Measurements from ENCODE around the gene CCDC177.

The CCDC177 gene

DNA sequence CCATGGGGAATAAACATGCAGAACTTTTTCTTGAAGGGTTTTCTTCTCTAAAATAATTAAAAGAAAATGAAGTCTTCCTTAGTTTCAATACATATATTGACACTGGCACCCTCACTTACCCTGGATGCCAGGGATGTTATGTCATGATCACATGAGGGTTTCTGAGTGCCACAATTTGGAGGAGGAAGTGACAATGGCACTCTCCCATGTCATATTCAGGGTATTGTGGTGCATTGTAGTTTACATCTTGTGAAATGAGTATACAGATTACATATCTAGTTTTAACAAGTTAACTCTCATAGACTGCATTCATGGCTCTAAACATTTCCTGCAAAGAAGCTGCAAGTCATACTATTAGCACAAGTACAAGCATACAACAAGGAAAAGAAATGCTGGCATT lies 37.7 kb downstream of the CCDC177 start:
- H3K27ac ChIP-seq, result no peak overlapping the region
- H3K9me3 ChIP-seq (ENCODE audit: low read depth, low read length), result no peaks in the 10 kb centered on the region
- H3K4me3 ChIP-seq, result no peak overlapping the region
- TF ChIP-seq POLR2AphosphoS5 (IDR thresholded peaks at IDR 0.05; ENCODE audit: borderline replicate concordance, low read depth, low read length) (no peak), EZH2 (IDR thresholded peaks at IDR 0.05) (no peak), FOXP2 (optimal IDR thresholded peaks at IDR 0.05; ENCODE audit: control extremely low read depth, extremely low read length, insufficient read depth) (no peak)
- no peak for DNase-seq (ENCODE audit: low read depth, low spot score)
- H3K9ac ChIP-seq (ENCODE audit: insufficient read length), result no peak overlapping the region
- H3K36me3 ChIP-seq (ENCODE audit: insufficient read depth, low read length), result no peaks in the 10 kb centered on the region

DNA sequence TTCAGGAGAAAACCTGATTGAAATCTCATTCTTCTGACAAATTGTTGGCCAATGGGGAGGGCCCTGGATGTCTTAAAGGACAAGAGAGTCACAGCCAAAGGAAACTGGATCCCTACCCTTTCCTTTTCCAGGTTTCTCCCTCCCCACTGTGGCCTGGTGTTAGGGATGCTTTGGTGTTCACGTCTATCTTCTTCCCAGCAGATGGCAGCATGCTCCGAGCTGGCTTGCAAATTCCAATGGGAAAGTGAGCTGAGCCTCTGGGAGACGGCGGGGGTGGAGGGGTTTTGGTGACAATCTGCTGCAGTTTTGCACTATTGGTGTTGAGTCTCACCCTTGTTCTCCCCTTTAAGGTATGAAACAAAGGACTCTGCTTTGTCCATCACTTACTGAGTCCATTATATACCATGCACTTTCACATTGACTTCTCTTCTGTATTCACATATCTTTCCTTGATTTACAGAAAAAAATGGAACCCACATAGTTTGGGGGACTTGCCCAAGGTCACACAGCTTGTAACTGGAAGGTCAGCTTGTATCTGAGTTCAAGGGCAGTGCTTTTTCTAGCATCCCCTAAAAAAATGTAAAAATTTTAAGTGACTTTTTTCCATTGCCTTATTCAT lies 39.3 kb downstream of the CCDC177 start:
- no peak for TF ChIP-seq POLR2AphosphoS5 (IDR thresholded peaks at IDR 0.05; ENCODE audit: borderline replicate concordance, low read depth, low read length)
- TF ChIP-seq FOXP2 (optimal IDR thresholded peaks at IDR 0.05; ENCODE audit: control extremely low read depth, extremely low read length, insufficient read depth), result no peak
- no peak for TF ChIP-seq EZH2 (IDR thresholded peaks at IDR 0.05)
- Histone ChIP-seq H3K36me3 (ENCODE audit: insufficient read depth, low read length) (no peaks in the 10 kb centered on the region), H3K4me3 (no peak overlapping the region), H3K27ac (no peak overlapping the region), H3K9ac (ENCODE audit: insufficient read length) (no peak overlapping the region), H3K9me3 (ENCODE audit: low read depth, low read length) (no peaks in the 10 kb centered on the region)
- no peak for DNase-seq (ENCODE audit: low read depth, low spot score)

DNA sequence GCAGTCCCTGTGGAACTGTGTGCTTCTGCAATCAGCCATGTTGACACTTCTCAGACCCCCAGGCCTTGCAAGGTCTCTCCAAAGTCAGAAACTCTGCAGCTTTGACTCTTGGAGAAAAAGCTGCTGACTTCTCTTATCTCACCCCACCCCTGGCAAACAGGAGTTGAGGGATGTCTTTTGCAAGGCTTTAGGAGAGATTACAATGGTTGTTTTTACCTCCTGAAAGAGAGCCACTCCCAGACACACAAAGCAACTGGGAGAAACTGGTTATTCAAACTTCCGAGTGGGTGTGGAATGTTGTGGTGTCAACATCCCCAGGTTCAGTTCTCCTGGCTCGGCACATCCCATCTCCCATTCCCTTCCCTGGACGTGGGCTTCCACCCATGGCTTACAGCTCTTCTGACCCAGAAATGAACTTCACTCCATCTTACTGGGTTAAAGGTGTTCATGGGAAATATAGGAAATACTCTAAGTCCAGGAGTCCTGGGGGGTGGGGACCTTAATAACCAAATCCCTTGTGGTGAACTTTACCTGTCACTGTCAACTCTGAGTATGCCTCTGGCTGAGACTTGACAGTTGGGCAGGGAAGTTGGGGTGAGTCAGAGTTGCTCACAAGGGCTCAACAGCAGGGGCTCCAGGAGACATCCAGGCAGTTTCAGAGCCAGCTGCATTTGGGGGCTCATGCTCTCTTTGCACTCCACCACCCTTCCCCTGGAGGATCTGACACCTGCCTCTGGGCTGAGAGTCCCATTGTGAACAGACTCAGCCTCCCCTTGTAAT lies 41.9 kb downstream of the CCDC177 start:
- H3K9me3 ChIP-seq (ENCODE audit: low read depth, low read length), result no peaks in the 10 kb centered on the region
- H3K27ac ChIP-seq, result no peak overlapping the region
- H3K4me3 ChIP-seq, result no peak overlapping the region
- no peaks in the 10 kb centered on the region for H3K36me3 ChIP-seq (ENCODE audit: insufficient read depth, low read length)
- DNase-seq (ENCODE audit: low read depth, low spot score), result no peak
- TF ChIP-seq POLR2AphosphoS5 (IDR thresholded peaks at IDR 0.05; ENCODE audit: borderline replicate concordance, low read depth, low read length) (no peak), FOXP2 (optimal IDR thresholded peaks at IDR 0.05; ENCODE audit: control extremely low read depth, extremely low read length, insufficient read depth) (no peak), EZH2 (IDR thresholded peaks at IDR 0.05) (no peak)
- no peak overlapping the region for H3K9ac ChIP-seq (ENCODE audit: insufficient read length)

DNA sequence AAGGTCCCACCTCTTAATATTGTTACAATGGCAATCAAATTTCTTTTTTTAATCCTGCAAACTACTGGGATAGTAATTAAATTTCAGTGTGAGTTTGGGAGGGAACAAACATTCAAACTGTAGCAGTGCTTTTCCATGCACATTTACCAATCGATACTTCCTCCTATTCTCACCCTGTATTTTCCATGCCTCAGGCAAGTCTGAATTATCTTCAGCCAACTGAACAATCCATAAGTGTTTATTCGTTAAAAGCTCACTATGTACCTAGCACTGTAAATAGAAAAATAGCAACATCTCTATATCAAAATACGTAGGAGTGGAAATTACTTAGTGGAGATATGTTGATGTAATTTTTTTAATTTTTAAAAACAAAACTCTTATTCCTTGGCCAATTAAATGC lies 43.5 kb downstream of the CCDC177 start:
- Histone ChIP-seq H3K27ac (no peak overlapping the region), H3K4me3 (no peak overlapping the region), H3K9me3 (ENCODE audit: low read depth, low read length) (no peaks in the 10 kb centered on the region), H3K36me3 (ENCODE audit: insufficient read depth, low read length) (no peaks in the 10 kb centered on the region), H3K9ac (ENCODE audit: insufficient read length) (no peak overlapping the region)
- TF ChIP-seq EZH2 (IDR thresholded peaks at IDR 0.05) (no peak), POLR2AphosphoS5 (IDR thresholded peaks at IDR 0.05; ENCODE audit: borderline replicate concordance, low read depth, low read length) (no peak), FOXP2 (optimal IDR thresholded peaks at IDR 0.05; ENCODE audit: control extremely low read depth, extremely low read length, insufficient read depth) (no peak)
- DNase-seq (ENCODE audit: low read depth, low spot score), result no peak

DNA sequence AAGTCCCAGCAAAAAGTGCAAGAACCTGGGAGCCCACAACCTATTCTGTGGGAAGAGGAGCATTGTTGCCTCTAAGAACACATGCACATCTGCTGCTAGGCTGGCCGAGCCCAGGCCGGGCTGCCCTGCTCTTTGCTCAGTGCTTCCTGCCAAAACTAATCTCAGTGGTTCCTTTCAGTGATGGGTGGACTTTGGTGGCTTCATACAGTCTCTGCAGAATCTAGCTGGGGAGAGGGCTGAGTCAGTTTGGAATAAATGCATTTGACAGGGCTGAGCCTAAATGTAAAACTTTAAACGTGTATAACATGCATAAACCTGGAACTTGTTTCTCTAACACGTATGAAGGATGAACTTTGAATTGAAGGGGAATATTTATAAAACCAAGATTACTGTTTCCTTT lies 44.6 kb downstream of the CCDC177 start:
- H3K9me3 ChIP-seq (ENCODE audit: low read depth, low read length), result no peaks in the 10 kb centered on the region
- DNase-seq (ENCODE audit: low read depth, low spot score), result no peak
- no peak overlapping the region for H3K9ac ChIP-seq (ENCODE audit: insufficient read length)
- TF ChIP-seq FOXP2 (optimal IDR thresholded peaks at IDR 0.05; ENCODE audit: control extremely low read depth, extremely low read length, insufficient read depth) (no peak), EZH2 (IDR thresholded peaks at IDR 0.05) (no peak), POLR2AphosphoS5 (IDR thresholded peaks at IDR 0.05; ENCODE audit: borderline replicate concordance, low read depth, low read length) (no peak)
- H3K36me3 ChIP-seq (ENCODE audit: insufficient read depth, low read length), result no peaks in the 10 kb centered on the region
- no peak overlapping the region for H3K27ac ChIP-seq
- H3K4me3 ChIP-seq, result no peak overlapping the region

DNA sequence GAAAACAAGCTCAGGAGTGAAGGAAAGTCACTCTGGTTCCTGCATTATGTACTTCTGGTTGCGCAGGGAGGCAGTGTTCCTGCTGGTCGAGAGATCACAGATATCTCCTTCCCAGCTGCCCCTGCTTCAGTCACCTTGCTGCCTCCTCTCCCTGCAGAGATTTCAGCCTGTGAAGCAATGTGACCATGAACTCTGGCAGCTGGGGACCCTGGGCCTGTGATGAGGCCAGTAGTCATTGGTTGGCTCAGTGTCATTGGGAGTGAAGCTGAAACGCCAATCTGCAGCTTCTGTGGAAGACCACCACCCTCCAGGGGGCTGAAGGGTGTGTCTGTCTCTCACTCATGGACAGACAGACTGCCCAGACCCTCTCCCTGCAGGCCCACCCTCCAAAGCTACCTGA lies 45.1 kb downstream of the CCDC177 start:
- H3K9ac ChIP-seq (ENCODE audit: insufficient read length), result no peak overlapping the region
- H3K36me3 ChIP-seq (ENCODE audit: insufficient read depth, low read length), result no peaks in the 10 kb centered on the region
- H3K9me3 ChIP-seq (ENCODE audit: low read depth, low read length), result no peaks in the 10 kb centered on the region
- TF ChIP-seq FOXP2 (optimal IDR thresholded peaks at IDR 0.05; ENCODE audit: control extremely low read depth, extremely low read length, insufficient read depth), result no peak
- TF ChIP-seq POLR2AphosphoS5 (IDR thresholded peaks at IDR 0.05; ENCODE audit: borderline replicate concordance, low read depth, low read length), result no peak
- no peak for TF ChIP-seq EZH2 (IDR thresholded peaks at IDR 0.05)
- H3K27ac ChIP-seq, result no peak overlapping the region
- H3K4me3 ChIP-seq, result no peak overlapping the region
- no peak for DNase-seq (ENCODE audit: low read depth, low spot score)

DNA sequence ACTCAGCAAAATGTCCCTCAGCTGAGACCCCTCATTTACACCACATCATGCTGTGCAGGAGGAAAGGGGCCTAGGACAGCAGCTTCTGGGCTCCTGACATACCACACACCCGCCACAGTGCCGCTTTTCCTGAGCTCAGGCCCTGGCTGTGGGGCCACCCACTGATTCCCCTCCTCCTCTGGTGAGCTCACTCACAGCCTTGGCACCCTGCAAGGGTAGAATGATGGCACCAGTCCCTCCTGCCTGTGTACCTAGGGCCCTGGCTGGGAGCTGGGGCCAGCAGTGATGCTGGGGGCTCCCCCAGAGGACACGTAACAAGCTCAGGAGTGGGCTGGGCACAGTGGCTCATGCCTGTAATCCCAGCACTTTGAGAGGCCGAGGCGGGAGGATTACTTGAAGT lies 45.7 kb downstream of the CCDC177 start:
- TF ChIP-seq FOXP2 (optimal IDR thresholded peaks at IDR 0.05; ENCODE audit: control extremely low read depth, extremely low read length, insufficient read depth), result no peak
- no peak for TF ChIP-seq EZH2 (IDR thresholded peaks at IDR 0.05)
- no peak for TF ChIP-seq POLR2AphosphoS5 (IDR thresholded peaks at IDR 0.05; ENCODE audit: borderline replicate concordance, low read depth, low read length)

DNA sequence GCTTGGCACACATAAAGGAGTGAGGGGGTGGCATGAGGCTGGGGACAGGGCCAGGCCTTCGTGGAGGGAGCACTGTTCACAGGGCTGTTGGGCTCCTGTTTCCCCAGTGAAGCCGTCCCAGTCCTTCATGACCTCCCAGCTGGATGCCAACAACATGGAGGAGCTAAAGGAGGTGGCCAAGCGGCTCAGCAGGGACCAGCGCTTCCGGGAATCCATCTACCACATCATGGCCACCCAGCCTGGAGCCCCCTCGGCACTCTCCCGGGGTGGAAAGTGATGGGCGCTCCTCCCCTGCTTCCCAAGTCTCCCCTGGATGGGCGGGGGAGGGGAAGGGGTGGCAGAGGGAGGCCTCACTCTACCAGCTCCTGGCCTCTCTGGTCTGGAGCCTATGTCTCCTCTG lies 46.5 kb downstream of the CCDC177 start:
- H3K27ac ChIP-seq, result no peak overlapping the region
- no peak for DNase-seq (ENCODE audit: low read depth, low spot score)

More for the DNA sequence above, 45.7 kb downstream of the CCDC177 start:
- no peak overlapping the region for H3K9ac ChIP-seq (ENCODE audit: insufficient read length)
- H3K27ac ChIP-seq, result no peak overlapping the region
- H3K36me3 ChIP-seq (ENCODE audit: insufficient read depth, low read length), result no peaks in the 10 kb centered on the region
- no peaks in the 10 kb centered on the region for H3K9me3 ChIP-seq (ENCODE audit: low read depth, low read length)
- H3K4me3 ChIP-seq, result no peak overlapping the region
- no peak for DNase-seq (ENCODE audit: low read depth, low spot score)

More for the DNA sequence above, 46.5 kb downstream of the CCDC177 start:
- no peaks in the 10 kb centered on the region for H3K9me3 ChIP-seq (ENCODE audit: low read depth, low read length)
- no peak for TF ChIP-seq EZH2 (IDR thresholded peaks at IDR 0.05)
- no peak for TF ChIP-seq POLR2AphosphoS5 (IDR thresholded peaks at IDR 0.05; ENCODE audit: borderline replicate concordance, low read depth, low read length)
- no peak for TF ChIP-seq FOXP2 (optimal IDR thresholded peaks at IDR 0.05; ENCODE audit: control extremely low read depth, extremely low read length, insufficient read depth)
- no peak overlapping the region for H3K4me3 ChIP-seq
- no peak overlapping the region for H3K9ac ChIP-seq (ENCODE audit: insufficient read length)
- H3K36me3 ChIP-seq (ENCODE audit: insufficient read depth, low read length), result no peaks in the 10 kb centered on the region
